22Rv1 (cell line): Measurements from ENCODE around the gene SORCS2.

Experiments
- CTCF ChIP-seq: fragments of 450-650 bp; IDR thresholded peaks from 2 replicates; pipeline ENCODE4 v1.5.1; 2017; ENCODE audit warnings: mild to moderate bottlenecking
- ZFX ChIP-seq: fragments of 450-650 bp; IDR thresholded peaks from 2 replicates; pipeline ENCODE4 v1.6.1; 2017; ENCODE audit warnings: antibody characterized with exemption, borderline replicate concordance

GRCh38 chr4:7722766-7723387, 530.5 kb downstream of the SORCS2 start:
- TF ChIP-seq CTCF: no peak
- no peak for TF ChIP-seq ZFX
